HG03139 (cell line): Measurements from ENCODE around the gene ARHGAP10.

Experiments used
- ATAC-seq: cut with Tn5 transposase; IDR thresholded peaks from one replicate; pipeline ENCODE4 v1.9.1; 2021; ENCODE audit not compliant: unreplicated experiment

Gene ARHGAP10

GRCh38 chr4:147730333-147730732 lies 1.6 kb upstream of the ARHGAP10 start:
- ATAC-seq: no peak

GRCh38 chr4:147732518-147733235 lies 789 bp downstream of the ARHGAP10 start:
- peak; percentile 29 for ATAC-seq

- no peak for ATAC-seq
Measured at GRCh38 chr4:147733716-147734344, 1.9 kb downstream of the ARHGAP10 start.

- ATAC-seq: no peak
Measured at GRCh38 chr4:147734496-147734895, 2.6 kb downstream of the ARHGAP10 start.

DNA sequence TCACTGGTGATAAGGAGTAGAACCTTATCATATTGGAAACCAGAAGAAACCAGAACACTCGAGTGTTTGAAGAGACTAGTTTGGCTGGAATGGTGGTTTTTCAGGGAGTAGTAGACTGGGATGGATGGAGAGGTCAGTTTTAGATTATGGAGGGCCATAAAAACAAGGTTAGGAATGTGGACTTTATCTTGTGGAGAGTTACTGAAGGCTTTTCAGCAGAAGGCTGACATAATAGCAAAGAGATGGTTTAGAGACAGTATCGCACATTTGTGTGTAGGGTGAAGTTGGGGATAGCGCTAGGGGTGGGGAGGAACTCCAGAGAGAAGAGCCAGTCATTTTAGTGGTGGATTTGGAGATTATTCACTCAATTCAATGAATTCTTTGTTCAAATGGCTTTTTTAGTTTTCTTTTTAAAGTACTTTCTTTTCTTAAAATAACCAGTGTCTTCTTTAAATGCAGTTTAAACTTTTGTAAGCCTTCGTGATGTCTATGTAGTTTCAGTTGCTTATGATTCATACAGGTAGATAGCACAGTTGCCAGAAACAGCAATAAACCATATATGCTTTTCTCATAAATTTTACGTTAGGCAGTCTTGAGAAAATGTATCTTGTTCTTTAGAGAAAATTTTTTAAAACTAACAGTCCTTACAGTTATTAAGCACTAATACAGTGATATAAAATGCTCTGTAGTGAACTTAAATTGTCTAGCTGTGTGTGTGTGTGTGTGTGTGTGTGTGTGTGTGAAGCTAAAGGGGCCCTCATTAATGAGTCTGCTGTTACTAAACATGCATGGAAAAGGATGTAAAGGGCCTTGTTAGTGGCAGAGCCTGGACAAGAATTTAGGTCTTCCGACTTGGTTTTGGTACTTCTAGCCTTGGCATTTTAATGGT lies 3.8 kb downstream of the ARHGAP10 start:
- no peak for ATAC-seq

DNA sequence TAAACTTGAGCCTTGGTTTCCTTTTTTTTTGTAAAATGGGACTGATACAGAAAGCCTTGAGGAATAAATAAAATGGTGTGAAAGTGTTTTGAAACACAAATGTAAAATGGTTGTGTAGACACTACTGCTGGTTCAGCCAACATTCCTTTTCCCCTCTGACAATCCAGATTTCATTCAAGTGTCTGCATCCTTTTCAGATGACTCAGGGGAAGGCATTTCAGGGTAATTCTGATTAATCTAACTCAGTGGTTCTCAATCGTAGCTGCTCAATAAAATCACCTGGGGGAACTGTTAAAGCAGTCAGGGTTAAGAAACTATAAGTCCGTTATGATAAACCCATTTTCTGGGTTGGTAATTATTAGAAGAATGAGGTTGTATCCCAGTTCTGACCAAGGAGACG lies 4.6 kb downstream of the ARHGAP10 start:
- ATAC-seq: no peak

- no peak for ATAC-seq
Measured at GRCh38 chr4:147737623-147738022, 5.7 kb downstream of the ARHGAP10 start.

- ATAC-seq: no peak
Measured at GRCh38 chr4:147739239-147739823, 7.4 kb downstream of the ARHGAP10 start.

DNA sequence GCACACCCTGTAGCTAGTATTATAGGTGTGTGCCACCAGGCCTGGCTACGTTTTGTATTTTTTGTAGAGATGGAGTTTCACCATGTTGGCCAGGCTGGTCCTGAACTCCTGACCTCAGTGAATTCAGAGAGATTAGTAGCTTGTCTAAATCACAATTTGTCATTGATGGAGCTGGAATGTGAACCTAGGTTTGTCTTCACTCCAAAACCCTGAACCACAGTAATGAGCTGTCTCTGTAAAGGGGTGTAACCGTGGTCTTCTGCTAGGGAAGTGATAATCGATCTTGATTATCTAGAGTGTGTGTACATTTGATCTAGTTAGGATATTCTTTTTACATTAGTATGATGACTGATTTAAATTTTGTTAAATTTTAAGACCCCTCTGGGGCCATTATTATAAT lies 8.3 kb downstream of the ARHGAP10 start:
- no peak for ATAC-seq

GRCh38 chr4:147741190-147741788 lies 9.4 kb downstream of the ARHGAP10 start:
- ATAC-seq: no peak

DNA sequence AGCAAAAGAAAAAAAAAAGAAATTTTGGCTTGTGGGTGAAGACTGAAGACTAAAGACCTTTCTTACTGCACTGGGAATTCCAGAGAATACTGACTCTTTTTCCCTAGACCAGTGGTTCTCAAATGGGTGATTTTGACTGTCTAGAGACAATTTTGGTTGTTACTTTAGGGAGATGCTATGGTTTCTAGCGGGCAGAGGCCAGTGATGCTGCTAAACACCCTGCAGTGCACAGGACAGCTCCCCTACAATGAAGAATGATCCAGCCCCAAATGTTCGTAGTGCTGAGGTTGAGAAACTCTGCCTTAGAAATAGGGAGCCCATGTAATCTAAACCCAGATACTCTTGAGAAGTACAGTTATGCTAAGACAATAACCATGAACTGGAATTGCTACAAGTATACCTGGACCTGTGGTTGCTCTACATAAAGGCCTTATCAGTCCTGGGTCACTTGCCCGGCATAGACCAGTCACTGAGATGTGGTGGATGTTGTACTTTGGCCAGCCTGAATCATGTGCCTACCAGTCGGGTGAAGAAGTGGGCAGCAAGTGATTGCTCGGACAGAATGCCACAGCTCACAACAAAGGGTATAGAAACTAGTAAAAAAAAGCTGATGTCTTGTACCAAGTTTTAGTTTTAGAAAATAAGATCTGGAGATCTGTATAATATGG lies 16.0 kb downstream of the ARHGAP10 start:
- no peak for ATAC-seq

GRCh38 chr4:147749811-147750321 lies 18.0 kb downstream of the ARHGAP10 start:
- peak; percentile 97 for ATAC-seq

- no peak for ATAC-seq
Measured at GRCh38 chr4:147753047-147753446, 21.2 kb downstream of the ARHGAP10 start.

- no peak for ATAC-seq
Measured at GRCh38 chr4:147754037-147754445, 22.2 kb downstream of the ARHGAP10 start.

DNA sequence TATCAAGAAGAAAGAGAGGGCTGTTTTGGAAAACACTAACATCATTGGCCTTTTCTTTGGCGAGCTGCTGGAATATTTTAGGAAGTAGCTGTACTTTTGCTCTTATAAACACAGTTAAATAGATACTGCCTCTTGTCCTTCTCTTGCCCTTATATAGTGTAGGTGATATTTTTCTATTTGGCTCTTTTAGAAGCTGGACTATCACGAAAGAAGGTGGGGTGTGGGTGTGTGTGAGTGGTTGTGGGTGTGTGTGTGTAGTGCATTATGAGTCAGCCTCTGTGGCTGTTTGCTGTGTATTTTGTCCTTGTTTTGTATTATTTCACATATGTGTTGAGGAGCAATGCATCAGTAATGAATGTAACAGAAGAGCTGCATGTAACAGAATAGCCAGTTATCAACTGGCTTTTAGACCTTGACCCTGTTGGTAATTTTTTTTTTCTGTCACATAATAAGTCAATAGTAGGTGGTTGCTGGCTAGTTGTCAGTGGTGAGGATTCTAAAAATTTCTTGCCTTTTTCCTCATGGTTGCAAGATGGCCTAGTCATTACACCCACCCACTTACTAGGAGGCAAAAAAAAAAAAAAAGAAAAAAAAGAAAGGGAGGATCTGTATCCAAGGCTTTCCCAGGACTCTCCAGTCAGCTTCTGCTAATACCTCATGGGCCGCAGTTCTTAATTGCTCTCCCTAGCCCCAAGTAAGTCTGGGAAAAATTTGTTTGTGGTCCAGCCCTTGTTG lies 23.8 kb downstream of the ARHGAP10 start:
- no peak for ATAC-seq

GRCh38 chr4:147756417-147756816 lies 24.5 kb downstream of the ARHGAP10 start:
- ATAC-seq: no peak

GRCh38 chr4:147760176-147760575 lies 28.3 kb downstream of the ARHGAP10 start:
- no peak for ATAC-seq

- ATAC-seq: no peak
Measured at GRCh38 chr4:147760695-147761094, 28.8 kb downstream of the ARHGAP10 start.

GRCh38 chr4:147761218-147761883 lies 29.5 kb downstream of the ARHGAP10 start:
- ATAC-seq: no peak
